BLaER1 treated with 17β-estradiol and CSF1 and Interleukin-3, amounts not matched to agents 10 nM and 100 nM (cell line): Measurements from ENCODE around the gene FYB2.

ENCODE experiments used
- H3K27ac ChIP-seq, 11 experiments: shearing (Covaris generic); formaldehyde crosslinking; 2 replicates each; pipeline ENCODE4 v1.8.1; 2022
- H3K27me3 ChIP-seq, 11 experiments: shearing (Covaris generic); formaldehyde crosslinking; 2 replicates each; pipeline ENCODE4 v1.8.1; 2022
- H3K36me3 ChIP-seq, 11 experiments: shearing (Covaris generic); formaldehyde crosslinking; 2 replicates each; pipeline ENCODE4 v1.8.1; 2022
- H3K4me1 ChIP-seq, 10 experiments: shearing (Covaris generic); formaldehyde crosslinking; 2 replicates each; pipeline ENCODE4 v1.8.1; 2022
- H3K4me2 ChIP-seq, 11 experiments: shearing (Covaris generic); formaldehyde crosslinking; 2 replicates each; pipeline ENCODE4 v1.8.1; 2022
- H3K4me3 ChIP-seq, 10 experiments: shearing (Covaris generic); formaldehyde crosslinking; 2 replicates each; pipeline ENCODE4 v1.8.1; 2022
- H3K9ac ChIP-seq, 11 experiments: shearing (Covaris generic); formaldehyde crosslinking; 2 replicates each; pipeline ENCODE4 v1.8.1; 2022
- H3K9me3 ChIP-seq, 11 experiments: shearing (Covaris generic); formaldehyde crosslinking; replicated peaks in 1 of 11; 2 replicates each; pipeline ENCODE4 v1.8.1; 2022
- H4K20me1 ChIP-seq, 11 experiments: shearing (Covaris generic); formaldehyde crosslinking; 2 replicates each; pipeline ENCODE4 v1.8.1; 2022
- Cebpa-rat ChIP-seq, 11 experiments: shearing (Covaris generic); IDR thresholded peaks; 2 replicates each; pipeline ENCODE4 v1.8.1; 2022

FYB2 gene

GRCh38 chr1:56773341-56774066, 45.7 kb downstream of the FYB2 start:
- no peak overlapping the region for H3K4me3 ChIP-seq
- peaks cover 0 to 12% (median 0%) of the 10 kb centered on the region in 10 experiments; a peak in 1 of 20 replicates for H3K4me1 ChIP-seq
- no peaks in the 10 kb centered on the region for H4K20me1 ChIP-seq
- H3K9ac ChIP-seq, result no peak overlapping the region
- no peak overlapping the region for H3K4me2 ChIP-seq
- H3K9me3 ChIP-seq, result no peaks in the 10 kb centered on the region
- no peak overlapping the region for H3K27ac ChIP-seq
- no peaks in the 10 kb centered on the region for H3K36me3 ChIP-seq
- no peak for TF ChIP-seq Cebpa-rat (IDR thresholded peaks at IDR 0.05)
- H3K27me3 ChIP-seq, result no peaks in the 10 kb centered on the region

GRCh38 chr1:56771717-56772116, 47.5 kb downstream of the FYB2 start:
- H3K36me3 ChIP-seq, result no peaks in the 10 kb centered on the region
- H3K27ac ChIP-seq, result no peak overlapping the region

GRCh38 chr1:56758794-56759193, 60.4 kb downstream of the FYB2 start:
- no peaks in the 10 kb centered on the region for H3K9me3 ChIP-seq
- no peak overlapping the region for H3K9ac ChIP-seq
- H4K20me1 ChIP-seq, result no peaks in the 10 kb centered on the region
- H3K4me1 ChIP-seq, result peaks cover 0 to 15% (median 6%) of the 10 kb centered on the region in 10 experiments; a peak in 7 of 20 replicates
- H3K4me3 ChIP-seq, result no peak overlapping the region
- H3K27ac ChIP-seq, result no peak overlapping the region
- peak overlapping the region in 3 of 11 experiments; percentile 5 to 74 (median 17); a peak in 7 of 22 replicates for H3K4me2 ChIP-seq
- TF ChIP-seq Cebpa-rat (IDR thresholded peaks at IDR 0.05), result no peak
- H3K27me3 ChIP-seq, result no peaks in the 10 kb centered on the region
- no peaks in the 10 kb centered on the region for H3K36me3 ChIP-seq

More at GRCh38 chr1:56771717-56772116, 47.5 kb downstream of the FYB2 start:
- Histone ChIP-seq H3K9ac (no peak overlapping the region), H3K4me1 (peaks cover 0 to 12% (median 0%) of the 10 kb centered on the region in 10 experiments; a peak in 1 of 20 replicates), H3K4me3 (no peak overlapping the region), H3K4me2 (no peak overlapping the region), H4K20me1 (no peaks in the 10 kb centered on the region), H3K9me3 (no peaks in the 10 kb centered on the region), H3K27me3 (no peaks in the 10 kb centered on the region)
- no peak for TF ChIP-seq Cebpa-rat (IDR thresholded peaks at IDR 0.05)

GRCh38 chr1:56758135-56758534, 61.1 kb downstream of the FYB2 start:
- Histone ChIP-seq H3K27me3 (no peaks in the 10 kb centered on the region), H3K4me3 (no peak overlapping the region), H4K20me1 (no peaks in the 10 kb centered on the region), H3K27ac (no peak overlapping the region), H3K9me3 (no peaks in the 10 kb centered on the region), H3K36me3 (no peaks in the 10 kb centered on the region), H3K4me2 (peak overlapping the region in 2 of 11 experiments; percentile 17 to 74; a peak in 3 of 22 replicates), H3K4me1 (peaks cover 0 to 15% (median 6%) of the 10 kb centered on the region in 10 experiments; a peak in 7 of 20 replicates), H3K9ac (no peak overlapping the region)
- TF ChIP-seq Cebpa-rat (IDR thresholded peaks at IDR 0.05), result no peak

- H3K4me3 ChIP-seq, result no peak overlapping the region
- H3K27me3 ChIP-seq, result no peaks in the 10 kb centered on the region
- no peak for TF ChIP-seq Cebpa-rat (IDR thresholded peaks at IDR 0.05)
- H3K4me2 ChIP-seq, result no peak overlapping the region
- no peak overlapping the region for H3K9ac ChIP-seq
- no peaks in the 10 kb centered on the region for H3K36me3 ChIP-seq
- no peaks in the 10 kb centered on the region for H4K20me1 ChIP-seq
- no peak overlapping the region for H3K27ac ChIP-seq
- peaks cover 0 to 15% (median 6%) of the 10 kb centered on the region in 10 experiments; a peak in 7 of 20 replicates for H3K4me1 ChIP-seq
- H3K9me3 ChIP-seq, result no peaks in the 10 kb centered on the region
Measured at GRCh38 chr1:56755911-56756310, 63.3 kb downstream of the FYB2 start.

GRCh38 chr1:56754708-56755479, 64.3 kb downstream of the FYB2 start:
- Histone ChIP-seq H3K4me3 (no peak overlapping the region), H3K4me2 (no peak overlapping the region), H3K4me1 (peaks cover 0 to 15% (median 6%) of the 10 kb centered on the region in 10 experiments; a peak in 7 of 20 replicates), H3K27me3 (no peaks in the 10 kb centered on the region), H3K9me3 (no peaks in the 10 kb centered on the region), H3K36me3 (no peaks in the 10 kb centered on the region), H3K9ac (no peak overlapping the region), H4K20me1 (no peaks in the 10 kb centered on the region), H3K27ac (no peak overlapping the region)
- no peak for TF ChIP-seq Cebpa-rat (IDR thresholded peaks at IDR 0.05)

- no peaks in the 10 kb centered on the region for H4K20me1 ChIP-seq
- no peak for TF ChIP-seq Cebpa-rat (IDR thresholded peaks at IDR 0.05)
- peaks cover 0 to 9% (median 0%) of the 10 kb centered on the region in 10 experiments; a peak in 3 of 20 replicates for H3K4me1 ChIP-seq
- H3K9me3 ChIP-seq, result 0 out of 22 replicates have a peak, but pooled peaks cover 0 to 3% (median 0%) of the 10 kb centered on the region in 11 experiments
- no peaks in the 10 kb centered on the region for H3K36me3 ChIP-seq
- no peak overlapping the region for H3K27ac ChIP-seq
- H3K27me3 ChIP-seq, result no peaks in the 10 kb centered on the region
- 0 out of 22 replicates have a peak overlapping the region, but pooled peaks of 2 of the 11 experiments have one; percentile 5 to 9 for H3K4me2 ChIP-seq
- H3K9ac ChIP-seq, result no peak overlapping the region
- H3K4me3 ChIP-seq, result no peak overlapping the region
Measured at GRCh38 chr1:56745231-56745630, 74.0 kb downstream of the FYB2 start.

GRCh38 chr1:56728964-56729363, 90.2 kb downstream of the FYB2 start:
- Histone ChIP-seq H3K4me3 (no peak overlapping the region), H3K27ac (no peak overlapping the region), H3K4me2 (no peak overlapping the region), H3K9me3 (no peaks in the 10 kb centered on the region), H3K9ac (no peak overlapping the region), H4K20me1 (no peaks in the 10 kb centered on the region), H3K4me1 (no peaks in the 10 kb centered on the region), H3K27me3 (no peaks in the 10 kb centered on the region), H3K36me3 (no peaks in the 10 kb centered on the region)
- TF ChIP-seq Cebpa-rat (IDR thresholded peaks at IDR 0.05), result no peak

GRCh38 chr1:56726706-56727105, 92.5 kb downstream of the FYB2 start:
- no peak for TF ChIP-seq Cebpa-rat (IDR thresholded peaks at IDR 0.05)
- H3K9ac ChIP-seq, result no peak overlapping the region
- no peaks in the 10 kb centered on the region for H3K27me3 ChIP-seq
- H3K4me3 ChIP-seq, result no peak overlapping the region
- no peaks in the 10 kb centered on the region for H4K20me1 ChIP-seq
- H3K36me3 ChIP-seq, result no peaks in the 10 kb centered on the region
- H3K27ac ChIP-seq, result no peak overlapping the region
- H3K4me1 ChIP-seq, result no peaks in the 10 kb centered on the region
- H3K9me3 ChIP-seq, result no peaks in the 10 kb centered on the region
- no peak overlapping the region for H3K4me2 ChIP-seq
